NCI-H526 (cell line): ENCODE measurements around the gene TEX261.
"Not testable (repeated sequence)": the region's sequence is repeated elsewhere in the genome, so short reads cannot be mapped to it uniquely, and the experiment has no call there.

ENCODE experiments used
- DNase-seq, 2 experiments: peaks; one replicate each; lab custom pipeline; 2025; lab: John Stamatoyannopoulos, UW

TEX261 gene

DNA sequence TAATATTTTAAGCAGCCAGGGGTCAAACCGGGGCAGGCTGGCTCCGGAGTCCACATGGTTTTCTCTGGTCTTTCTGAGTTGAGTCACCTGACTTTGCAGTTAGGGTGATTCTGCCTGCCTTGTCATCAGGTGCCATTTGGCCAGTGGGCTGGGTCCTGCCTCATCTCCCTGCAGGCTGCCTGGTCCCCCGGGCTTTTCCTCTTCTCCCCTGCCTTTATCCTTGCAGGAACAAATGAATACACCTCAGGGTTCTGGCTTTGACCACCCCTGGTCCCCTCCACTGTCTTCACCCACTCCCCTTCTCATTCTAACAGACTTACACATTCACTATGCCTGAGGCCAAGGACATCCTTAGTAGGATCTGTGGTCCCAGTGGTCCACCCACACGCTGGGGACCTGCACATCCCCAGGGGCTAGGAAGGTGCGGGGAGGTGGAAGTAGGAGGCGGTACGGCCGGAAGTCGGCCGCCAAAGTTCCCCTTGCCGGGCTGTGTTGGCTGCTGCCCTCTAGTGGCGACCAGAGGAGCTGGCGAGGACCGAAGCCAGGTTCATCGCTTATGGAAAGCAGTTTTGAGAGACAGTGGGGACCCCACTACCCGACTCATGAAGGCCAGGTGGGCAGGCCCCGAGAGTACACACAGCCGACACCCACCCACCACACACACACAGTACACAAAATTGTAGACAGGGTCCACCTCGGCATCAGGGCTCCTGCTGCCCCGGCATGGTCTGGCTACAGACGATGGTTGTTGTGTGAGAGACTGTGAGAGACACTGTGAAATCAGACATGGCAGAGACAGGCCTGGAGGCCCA, 6.3 kb upstream of the TEX261 start:
- peak; percentile 25 to 75 for DNase-seq

DNA sequence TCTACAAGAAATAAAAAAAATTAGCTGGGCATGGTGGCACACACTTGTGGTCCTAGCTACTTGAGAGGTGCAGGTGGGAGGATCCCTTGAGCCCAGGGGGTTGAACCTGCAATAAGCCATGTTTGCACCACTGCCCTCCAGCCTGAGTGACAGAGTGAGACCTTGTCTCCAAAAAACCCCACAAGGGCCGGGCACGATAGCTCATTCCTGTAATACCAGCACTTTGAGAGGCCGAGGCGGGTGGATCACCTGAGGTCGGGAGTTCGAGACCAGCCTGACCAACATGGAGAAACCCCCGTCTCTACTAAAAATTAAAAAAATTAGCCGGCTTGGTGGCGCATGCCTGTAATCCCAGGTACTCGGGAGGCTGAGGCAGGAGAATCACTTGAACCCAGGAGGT, 5.3 kb upstream of the TEX261 start:
- DNase-seq = not testable (repeated sequence)

DNA sequence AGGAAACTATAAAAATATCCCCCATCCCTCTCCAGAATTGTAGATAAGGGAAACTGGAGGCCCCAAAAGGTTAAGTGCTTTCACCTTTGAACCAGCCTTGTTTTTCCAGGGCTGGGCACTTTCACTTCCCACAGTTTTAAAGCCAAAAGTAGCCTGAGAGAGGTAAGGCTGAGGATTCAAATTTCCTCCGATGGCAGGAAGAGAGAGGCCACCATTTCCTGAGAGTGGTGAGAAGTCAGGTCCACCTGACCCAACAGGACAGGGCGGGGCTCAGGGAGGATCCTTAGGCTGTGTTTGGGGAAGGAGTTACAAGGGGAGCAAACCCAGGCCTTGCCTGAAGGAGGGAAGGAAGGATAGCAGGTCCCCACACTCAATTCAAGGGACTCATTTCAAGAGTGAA, 4.7 kb upstream of the TEX261 start:
- DNase-seq = no peak

DNA sequence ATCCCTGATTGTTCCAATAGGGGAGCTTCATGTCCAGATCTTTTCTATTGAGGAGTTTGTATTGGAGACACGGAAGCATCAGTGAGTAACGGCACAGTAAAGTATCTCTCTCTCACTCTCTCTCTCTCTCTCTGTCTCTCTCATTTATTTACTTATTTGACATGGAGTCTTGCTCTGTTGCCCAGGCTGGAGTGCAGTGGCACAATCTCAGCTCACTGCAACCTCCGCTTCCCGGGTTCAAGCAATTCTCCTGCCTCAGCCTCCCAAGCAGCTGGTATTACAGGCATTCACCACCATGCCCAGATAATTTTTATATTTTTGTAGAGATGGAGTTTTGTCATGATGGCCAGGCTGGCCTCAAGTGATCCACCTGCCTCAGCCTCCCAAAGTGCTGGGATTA, 4.2 kb upstream of the TEX261 start:
- not testable (repeated sequence) for DNase-seq

DNA sequence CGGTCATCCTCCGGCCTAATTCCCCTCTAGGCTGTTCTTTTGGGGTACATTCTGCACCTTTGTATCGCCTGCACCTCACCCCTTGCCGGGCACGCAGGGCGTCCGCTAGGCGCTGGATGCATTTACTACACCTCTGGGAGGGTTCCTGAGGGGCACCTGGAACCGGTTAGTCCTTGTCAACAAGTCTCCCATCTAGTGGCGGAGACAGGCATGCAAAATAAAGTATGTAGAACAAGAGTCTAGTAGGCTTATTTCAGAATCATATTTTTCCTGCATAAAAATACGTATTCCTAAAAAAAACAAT, 705 bp upstream of the TEX261 start:
- peak; percentile 70 to 87 for DNase-seq

DNA sequence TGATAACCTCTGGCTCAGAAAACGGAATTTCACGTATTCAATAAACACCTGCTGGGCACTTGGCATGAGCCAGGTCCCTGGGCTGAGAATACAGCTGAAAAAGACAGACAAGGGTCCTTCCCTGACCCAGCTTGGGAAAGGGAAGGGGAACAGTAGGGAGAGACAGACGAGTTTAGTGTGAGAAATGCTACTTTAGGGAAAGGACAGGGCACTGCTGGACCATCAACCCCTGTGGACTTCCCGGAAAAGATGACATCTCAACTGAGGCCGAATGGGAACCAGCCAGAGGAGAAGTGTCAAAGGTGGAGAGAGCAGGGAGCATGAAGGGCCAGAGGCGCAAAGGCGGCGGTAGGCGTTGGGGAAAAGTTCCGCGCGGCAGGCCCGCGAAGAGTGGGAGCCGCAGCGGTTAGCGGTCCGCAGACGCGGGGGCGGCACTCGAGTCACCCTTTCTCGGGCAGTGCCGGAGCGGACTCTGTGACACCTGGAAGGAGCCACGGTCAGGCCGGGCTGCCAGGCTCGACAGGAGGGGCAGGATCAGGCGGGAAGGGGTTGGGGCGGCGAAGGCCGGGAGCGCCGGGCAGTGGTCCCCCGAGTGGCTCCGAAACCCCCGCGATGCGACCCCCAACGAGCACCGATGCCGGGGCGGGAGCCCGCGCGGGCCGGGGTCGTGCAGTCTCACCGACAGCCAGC, 519 bp downstream of the TEX261 start:
- DNase-seq = peak in 1 of 2 experiments; percentile 53

DNA sequence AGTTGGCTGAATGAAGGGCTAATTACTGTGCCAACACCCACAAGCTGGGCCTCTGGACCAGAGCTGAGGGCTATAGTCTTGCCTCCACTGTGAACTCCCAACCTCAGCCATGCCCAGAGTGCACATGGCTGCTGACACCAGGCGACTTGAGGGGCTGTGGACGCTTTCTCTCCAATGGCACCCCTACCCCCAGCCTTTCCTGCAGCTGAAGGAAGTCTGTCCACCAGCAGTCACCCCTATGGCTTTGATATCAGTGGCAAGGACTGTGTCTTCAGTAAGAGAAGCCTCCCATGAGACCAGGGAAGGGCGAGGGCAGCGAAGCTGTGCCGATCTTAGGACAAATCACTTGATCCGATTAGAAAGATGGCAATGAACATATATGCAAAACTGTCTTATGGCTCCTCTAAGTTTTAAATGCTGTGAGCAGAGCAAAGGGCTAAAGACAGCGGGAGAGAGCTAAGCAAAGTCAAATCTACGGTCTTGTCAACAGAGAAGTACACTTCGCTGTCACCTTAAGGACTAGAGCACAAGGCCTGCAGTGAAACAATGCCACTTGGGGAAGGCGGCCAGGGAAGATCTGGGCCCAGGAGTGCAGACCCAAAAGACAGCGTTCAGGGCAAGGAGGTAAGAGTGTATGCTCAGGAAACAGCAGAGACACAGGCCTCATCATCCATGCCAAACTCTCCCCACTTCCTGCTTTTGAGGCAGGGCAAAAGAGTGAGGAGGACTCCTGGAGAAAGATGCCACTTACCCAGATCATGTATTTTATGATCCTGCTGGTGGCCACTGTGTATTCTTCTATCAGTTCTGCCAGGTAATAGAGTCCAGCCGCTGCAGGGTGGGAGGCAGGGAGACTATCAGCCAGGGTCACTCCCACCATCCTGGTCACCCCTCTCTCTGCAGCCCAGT, 1.5 kb downstream of the TEX261 start:
- no peak for DNase-seq

DNA sequence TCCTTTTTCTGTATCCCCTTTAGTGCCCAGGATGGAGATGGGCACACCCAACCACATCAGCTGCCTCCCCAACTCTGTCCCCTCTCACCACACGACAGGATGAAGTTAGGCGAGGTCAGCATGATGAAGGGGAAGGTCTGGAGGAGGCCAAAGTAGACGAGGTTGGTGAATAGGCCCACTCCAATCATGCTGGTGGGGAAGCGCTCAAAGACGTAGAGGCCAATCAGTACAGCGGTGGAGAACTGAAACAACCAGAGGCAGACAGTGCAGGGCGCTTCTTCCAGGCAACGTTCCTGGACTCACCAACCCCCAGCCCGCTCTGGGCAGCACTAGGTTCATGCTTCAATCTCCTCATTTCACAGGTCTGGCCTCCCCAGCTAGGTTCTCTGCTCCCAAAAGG, 2.9 kb downstream of the TEX261 start:
- no peak for DNase-seq

DNA sequence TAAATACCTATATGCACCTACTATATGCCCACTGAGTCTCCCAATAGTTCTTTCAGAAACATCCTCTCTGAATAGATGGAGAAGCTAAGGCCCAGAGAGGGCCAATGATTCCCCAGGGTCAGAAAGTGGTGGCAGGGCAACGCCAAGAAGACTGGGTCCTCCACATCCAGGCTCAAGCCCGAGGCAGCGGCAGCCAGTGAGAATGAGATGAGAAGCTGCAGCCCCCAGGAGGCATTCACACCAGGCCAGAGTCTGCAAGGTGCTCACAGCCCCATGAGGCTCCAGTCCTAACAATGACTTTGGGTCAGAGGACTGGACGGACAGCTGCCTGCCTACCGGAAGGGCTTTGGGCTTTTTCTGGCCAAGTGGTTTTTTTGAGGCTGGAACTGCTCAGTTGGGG, 3.5 kb downstream of the TEX261 start:
- no peak for DNase-seq

DNA sequence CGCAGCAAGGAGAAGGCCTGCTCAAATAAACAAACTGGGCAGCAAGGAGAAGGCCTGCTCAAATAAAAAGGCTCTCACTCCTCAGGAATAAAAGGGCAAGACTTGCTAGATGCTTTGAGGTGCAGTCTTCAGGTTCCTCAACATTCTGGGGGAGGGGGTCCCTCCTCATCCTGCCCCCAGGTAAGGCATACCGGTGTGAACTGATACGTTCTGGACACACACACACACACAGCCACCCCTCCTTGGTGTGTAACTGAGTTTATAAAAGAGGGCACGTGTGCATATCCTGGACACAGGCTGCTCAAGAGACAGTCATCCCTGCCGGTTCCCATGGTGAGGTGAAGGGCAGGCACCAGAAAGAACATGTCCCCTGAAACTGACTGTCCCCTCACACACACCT, 4.5 kb downstream of the TEX261 start:
- DNase-seq = no peak

DNA sequence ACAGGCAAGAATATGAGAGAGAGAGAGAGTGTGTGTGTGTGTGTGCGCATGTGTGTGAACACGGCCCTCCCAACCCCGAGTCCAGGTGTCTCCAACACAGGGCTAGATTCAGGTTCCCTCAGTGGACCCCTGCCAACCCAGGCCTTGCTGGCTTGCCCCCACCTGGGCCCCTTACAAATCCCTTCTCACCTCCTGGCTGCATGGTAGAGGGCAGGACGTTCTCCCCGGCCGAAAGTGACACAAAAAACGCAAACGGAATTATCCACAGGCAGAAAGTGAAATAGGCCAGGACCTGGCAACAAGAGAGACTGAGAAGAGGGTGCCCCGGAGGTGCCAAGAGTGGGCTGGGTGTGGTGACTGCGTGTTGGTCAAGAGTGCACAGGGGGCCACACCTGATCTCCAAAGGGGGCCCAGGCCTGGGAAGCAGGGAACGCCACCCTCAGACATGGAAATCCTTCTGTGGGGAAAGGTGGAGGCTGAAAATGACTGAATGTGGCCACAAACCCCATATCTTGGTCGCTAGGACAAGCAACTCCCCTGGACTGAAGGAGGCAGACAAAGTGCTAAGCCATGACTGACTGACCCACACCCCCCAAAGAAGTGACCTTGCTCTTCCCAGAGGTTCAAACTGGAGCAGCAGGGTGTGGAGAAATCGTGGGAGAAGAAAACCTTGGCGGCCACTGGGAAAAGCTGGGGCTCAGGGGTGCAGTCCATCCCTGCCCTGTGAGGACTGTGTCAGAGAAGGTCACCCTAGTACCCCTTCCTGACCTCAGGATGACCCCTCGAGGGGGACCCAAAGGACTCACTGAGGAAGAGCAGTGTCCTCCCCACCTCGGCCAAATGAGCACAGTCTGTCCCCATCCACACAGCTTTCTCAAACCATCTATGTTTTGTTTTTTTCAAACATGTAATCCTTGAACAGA, 5.7 kb downstream of the TEX261 start:
- no peak for DNase-seq

DNA sequence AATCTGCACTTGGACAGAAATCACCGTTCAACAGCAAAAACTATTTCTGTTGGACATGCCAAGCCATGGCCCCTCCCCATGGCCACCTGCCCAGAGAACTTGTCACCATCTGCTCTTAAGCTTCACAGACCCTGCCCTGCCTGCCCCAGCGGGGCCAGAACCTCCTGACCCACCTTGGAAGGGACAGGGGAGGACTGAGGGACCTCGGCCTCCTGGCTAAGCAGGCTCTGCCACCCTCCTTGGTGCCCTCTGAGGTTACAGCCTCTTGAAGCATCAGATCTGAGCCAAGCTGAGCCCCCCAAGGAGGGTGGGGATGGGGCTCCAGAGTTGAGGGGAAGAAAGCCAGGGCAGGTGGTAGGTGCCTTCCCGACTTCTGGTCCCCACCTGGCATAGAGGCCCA, 6.5 kb downstream of the TEX261 start:
- no peak for DNase-seq

DNA sequence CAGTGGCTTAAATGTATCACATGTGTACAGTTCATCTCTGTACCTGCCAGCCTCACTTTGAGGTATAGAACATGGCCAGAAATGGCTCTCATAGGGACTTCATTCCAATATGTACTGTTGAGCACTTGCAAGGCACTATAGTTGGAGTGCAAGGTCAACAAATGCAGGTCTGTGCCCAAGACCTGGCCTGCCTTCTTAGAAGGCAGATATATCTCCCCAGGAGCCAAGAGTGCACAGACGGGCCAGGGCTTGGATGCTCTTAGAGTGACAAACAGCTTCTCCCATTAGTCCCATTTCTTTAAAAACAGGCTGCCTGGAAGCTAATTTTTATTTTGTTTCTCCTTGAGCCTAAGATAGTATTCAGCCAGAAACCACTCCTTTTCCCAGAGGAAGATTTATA, 7.3 kb downstream of the TEX261 start:
- no peak for DNase-seq

DNA sequence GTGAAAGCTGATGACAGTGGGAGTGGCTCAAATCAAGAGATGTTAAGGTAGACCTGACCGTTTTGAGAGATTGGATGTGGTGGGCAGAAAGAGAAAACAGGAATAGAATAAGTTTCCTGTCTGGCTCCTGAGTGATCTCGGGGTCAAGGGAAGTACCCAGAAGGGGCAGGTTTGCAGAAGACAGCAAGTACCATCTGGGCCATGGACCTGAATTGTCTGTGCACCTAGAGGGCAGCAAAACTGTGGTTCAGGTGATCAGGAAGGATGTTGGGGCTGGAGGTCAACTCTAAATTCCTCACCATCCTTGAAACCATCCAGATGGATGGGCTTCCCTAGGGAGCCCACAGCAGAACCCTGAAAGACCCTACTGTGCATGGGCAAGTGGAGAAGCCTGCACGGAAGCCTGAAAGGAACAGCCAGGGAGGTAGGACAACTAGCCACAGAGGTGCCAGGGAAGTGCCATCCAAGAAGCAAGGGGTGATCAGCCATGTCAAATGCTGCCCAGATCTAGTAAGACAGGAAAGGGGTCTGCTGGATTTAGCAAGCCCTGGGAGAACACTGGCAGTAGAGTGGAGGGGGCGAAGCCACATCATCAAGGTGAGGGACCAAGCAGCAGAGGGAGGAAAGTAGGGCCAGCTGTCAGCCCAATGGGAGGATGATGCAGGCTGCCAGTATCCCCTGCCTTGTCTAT, 8.0 kb downstream of the TEX261 start:
- DNase-seq = no peak

DNA sequence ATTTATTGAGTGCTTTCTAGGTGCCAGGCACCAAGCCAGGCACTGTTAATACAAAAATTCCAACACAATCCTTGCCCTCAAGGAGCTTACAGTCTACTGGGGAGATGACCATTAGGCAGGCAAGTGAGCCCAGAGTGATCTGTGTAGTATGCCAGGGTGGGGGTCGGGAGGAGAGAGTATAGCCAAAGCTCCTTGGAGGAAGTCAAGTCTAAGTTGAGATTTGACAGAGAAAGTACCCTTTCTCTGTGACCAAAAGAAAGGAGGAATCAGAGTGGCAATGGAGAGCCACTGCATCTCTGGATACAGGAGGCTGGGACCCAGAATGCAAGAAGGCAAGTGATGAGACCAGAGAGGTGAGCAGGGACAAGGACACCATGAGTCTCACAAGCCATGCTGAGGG, 8.7 kb downstream of the TEX261 start:
- no peak for DNase-seq

DNA sequence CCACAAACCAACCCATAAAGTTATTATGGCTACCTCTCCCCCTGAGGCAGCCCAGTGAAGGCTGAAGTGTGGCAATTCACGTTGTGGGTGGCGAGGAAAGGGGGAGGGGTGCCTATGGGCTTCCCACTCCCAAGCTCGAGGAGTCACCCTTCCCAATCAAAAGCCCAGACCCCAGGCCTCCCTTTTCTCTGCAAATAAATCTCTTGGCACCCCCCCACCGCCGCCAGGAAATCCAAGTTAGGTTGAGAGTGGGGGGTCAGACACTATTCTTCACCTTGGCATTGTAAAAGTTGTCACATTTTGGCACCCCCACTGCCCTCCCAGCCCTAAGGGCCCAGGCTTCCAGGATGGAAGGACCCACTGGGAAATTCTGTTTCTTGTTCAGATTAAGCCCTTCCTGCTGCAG, 9.4 kb downstream of the TEX261 start:
- no peak for DNase-seq

DNA sequence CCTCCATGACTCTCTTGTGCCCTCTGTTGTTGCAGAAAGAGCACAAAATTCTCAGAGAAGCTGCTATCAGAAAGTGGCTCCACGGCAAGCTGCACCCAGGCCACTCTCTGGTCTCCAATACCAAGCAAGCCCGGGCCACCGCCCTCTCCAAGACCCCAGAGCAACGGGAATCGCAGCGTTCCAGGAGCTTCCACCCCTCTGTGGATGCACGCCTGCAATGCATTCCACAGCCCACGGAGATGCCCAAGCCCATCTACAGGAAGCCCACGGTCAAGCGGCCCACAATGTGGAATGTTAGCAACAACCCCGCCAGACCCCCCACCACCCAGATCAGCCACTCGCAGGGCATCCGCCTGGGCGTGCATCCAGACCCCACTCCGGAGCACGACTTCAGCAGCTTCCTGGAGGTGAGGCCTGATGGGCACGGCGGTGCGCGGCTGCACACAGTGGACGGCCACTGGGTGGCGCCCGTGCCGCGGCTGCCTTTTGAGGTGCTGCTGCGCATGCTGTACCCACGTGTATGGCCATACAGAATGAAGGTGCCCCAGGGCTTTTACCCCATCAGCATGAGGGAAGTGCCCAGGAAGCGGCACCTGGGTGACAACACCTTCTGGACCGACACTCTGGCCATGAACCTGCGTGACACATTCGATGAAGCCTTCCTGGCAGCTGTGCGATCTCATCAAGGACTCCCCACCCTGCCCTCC, 9.9 kb downstream of the TEX261 start:
- peak in 1 of 2 experiments; percentile 63 for DNase-seq

DNA sequence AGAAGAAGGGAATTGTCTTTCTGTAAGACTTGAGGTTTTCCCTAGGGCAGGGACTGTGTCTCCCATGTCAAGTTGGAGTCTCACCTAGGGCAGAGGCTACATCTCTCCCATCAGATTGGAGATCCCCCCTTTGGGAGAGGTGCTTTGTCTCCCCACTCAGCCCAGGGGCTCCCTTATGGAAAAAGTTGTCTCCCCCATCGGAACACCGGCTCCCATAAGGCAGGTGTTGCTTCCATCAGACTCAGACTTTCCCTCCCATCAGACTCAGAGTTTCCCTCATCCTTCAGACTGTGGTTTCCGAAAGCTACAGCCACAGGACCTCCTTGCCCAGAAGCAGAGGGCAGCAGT, 10.5 kb downstream of the TEX261 start:
- no peak for DNase-seq

DNA sequence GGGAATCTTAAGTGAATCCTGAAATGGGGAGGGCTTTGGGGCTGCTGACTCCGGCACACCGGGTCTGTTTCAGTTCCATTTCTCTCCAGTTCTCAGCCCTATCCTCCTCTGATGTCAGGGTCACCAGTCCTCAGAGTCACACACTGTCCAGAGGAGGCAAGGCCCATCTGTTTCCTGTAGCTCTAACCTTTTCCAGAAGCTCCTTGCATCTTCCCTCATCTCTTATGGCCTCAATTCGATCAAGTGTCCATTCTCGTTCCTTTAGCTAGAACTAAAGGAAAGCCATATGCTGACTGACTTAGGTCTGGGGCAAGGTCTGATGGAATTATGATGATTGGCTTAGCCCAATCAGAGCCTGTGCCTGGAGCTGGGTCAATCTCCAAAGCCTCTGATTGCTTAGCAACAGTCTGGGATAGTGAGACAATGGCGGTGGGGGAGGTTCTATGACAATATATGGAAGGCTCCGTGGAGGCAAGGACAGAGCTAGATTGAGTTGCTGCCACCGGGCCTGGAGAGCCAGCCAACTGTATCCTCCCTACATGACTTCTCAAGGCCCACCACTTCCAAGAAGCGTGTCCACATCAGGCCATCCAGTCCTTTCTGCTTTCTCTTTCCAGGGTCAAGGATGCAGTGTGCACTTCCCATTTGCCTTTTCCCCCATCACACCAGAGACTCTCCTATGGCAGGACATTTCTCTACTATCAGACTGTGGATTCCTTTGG, 11.0 kb downstream of the TEX261 start:
- no peak for DNase-seq

DNA sequence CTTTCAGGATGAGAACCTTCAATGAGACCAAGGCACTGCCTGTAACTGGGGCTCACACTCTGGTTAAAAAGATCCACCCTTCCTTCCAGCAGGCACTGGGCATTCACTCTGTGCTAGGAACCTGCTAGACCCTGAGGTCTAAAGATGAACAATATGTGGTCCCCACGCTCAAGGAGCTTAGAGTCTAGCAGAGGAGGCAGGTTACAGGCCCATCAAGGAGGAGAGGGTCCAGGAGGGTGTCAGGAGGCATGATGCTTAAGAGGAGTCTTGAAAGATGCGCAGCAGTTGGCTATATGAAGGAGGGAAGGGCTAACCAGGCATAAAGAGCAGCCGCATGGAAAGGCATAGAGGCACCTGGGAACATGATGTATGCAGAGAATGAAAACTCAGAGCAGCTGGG, 11.7 kb downstream of the TEX261 start:
- no peak for DNase-seq
